NCI-H2029 (cell line): ENCODE results near the gene ZFYVE16.
A peak's percentile ranks its signal among the peaks of the same experiment; 100 is the strongest.
"Not testable (repeated sequence)": the region's sequence is repeated elsewhere in the genome, so short reads cannot be mapped to it uniquely, and the experiment has no call there.

Experiments
- DNase-seq: peaks from one replicate; lab custom pipeline; 2025; lab: John Stamatoyannopoulos, UW

Gene ZFYVE16

GRCh38 chr5:80407735-80408483, at the start of gene ZFYVE16:
Gene ZFYVE16 (plus strand): TSS chr5:80408064. CDS start chr5:80434148, 26,084 bp downstream.
- peak; percentile 97 for DNase-seq

- DNase-seq = no peak
Observed at GRCh38 chr5:80360914-80361444, 46.9 kb upstream of the ZFYVE16 start.

DNA sequence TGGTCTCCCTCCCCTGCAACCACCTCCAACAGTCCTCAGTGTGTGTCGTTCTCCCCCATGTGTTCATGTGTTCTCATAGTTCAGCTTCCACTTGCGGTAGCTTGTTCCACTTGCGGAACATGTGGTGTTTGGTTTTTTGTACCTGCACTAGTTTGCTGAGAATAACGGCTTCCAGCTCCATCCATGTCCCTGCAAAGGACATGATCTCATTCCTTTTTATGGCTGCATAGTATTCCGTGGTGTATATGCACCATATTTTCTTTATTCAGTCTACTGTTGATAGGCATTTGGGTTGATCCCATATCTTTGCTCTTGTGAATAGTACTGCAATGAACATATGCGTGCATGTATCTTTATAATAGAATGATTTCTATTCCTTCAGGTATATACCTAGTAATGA, 43.0 kb upstream of the ZFYVE16 start:
- DNase-seq = no peak

GRCh38 chr5:80368661-80369480, 39.0 kb upstream of the ZFYVE16 start:
- DNase-seq = no peak

DNA sequence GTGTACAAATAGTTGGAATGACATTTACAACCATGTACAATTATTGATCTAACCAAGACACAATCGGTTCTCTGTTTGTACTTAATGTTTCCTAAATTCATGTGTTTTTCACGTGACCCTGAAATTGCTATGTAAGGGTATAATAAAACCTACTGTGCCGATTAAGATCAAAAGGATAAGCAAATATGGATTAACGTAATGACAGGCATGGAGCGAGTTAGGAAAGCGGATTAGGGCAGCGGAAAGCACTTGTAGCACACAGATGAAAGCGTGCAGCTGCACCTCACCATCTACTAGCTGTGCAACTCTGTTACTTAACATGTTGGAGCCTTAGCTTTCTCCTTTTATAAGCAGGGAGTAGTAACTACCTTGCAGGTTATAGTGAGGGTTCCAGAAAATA, 38.3 kb upstream of the ZFYVE16 start:
- DNase-seq = no peak

GRCh38 chr5:80370390-80370789, 37.5 kb upstream of the ZFYVE16 start:
- DNase-seq = no peak

- no peak for DNase-seq
Observed at GRCh38 chr5:80372780-80373179, 35.1 kb upstream of the ZFYVE16 start.

- DNase-seq = no peak
Observed at GRCh38 chr5:80374188-80374587, 33.7 kb upstream of the ZFYVE16 start.

DNA sequence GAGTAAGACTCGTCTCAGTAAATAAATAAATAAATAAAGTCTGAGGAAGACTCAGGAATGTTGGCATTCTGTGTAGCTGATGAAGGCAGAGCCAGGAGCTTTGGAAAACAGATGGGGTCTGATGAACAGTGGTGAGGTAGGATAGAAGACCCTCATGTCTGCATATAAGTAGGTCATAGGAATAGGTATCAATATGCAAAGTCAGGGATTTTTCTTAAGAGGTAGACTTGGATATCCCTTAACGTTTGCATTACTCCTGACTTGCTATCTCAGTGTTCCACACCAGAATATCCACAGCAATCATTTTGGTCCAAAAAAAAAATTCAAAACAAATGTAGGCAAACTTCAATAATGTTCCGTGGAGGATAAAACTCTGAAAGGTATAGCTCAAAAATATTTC, 31.3 kb upstream of the ZFYVE16 start:
- no peak for DNase-seq

DNA sequence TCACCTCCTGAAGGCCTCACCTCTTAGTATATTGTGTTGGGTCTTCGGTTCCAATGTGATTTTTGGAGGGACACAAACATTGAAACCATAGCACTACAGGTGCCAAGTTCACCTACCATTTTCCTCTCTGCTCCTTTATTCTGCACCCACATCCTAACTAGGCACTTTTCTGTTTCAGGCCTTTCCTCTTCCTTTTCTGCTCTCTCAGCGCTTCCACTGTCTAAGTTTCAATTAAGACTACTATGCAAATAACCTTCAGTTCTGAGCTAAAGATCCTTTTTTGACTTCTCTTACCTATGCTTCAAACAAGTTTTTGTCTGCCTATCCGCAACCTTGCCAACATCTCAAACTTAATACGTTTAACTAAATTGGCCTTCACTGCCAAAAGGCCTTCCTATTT, 25.4 kb upstream of the ZFYVE16 start:
- DNase-seq = no peak

DNA sequence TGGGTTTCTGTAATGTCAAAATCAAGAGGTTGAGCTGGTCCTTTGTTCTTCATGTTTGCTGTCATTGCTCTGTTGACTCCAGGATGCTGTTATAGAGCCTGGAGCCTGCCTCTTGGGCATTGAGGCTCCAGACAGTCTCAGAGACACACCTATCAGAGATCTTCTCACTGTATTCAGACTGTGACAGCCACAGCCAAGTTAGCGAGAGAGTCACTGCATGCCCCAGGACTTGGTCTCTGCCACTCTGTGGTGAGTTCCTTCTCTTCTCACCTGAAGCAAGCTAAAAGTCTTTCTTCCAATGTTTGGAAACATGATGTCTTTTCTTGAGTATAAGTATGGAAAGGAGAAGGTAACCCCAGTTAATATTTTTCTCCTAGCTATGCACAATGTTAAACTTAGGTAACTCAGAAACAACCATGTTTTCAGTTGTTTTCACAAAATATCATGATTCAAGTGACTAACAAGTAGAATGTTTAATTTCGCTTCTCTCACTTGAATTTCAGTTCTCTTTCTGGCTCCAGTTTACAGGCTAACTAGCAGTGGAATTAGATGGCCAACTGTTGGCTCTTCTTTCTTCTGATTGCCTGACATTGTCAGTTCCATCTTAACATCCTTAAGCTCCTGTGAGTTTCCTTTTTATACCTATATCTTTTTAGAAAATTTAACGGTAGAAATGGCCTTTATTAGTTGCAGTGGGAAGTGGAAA, 20.6 kb upstream of the ZFYVE16 start:
- DNase-seq = no peak

DNA sequence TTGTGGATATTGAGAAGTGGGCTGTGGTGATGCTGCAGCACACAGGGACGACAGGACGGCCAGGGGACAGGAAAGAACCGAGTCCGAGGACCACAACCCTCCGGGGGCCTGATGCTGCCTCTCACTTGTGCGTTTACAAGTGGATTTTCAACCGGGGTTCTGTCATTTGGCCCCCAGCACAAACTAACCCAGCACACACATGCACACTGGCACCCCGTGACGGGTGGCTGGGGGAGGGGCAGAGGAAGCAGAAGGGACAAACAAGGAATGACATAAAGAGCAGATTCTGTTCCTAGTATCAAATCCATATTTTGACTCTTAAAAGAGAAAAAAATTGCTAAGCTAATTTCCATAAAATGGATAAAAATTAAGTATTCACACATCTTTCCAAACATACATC, 18.3 kb upstream of the ZFYVE16 start:
- no peak for DNase-seq

DNA sequence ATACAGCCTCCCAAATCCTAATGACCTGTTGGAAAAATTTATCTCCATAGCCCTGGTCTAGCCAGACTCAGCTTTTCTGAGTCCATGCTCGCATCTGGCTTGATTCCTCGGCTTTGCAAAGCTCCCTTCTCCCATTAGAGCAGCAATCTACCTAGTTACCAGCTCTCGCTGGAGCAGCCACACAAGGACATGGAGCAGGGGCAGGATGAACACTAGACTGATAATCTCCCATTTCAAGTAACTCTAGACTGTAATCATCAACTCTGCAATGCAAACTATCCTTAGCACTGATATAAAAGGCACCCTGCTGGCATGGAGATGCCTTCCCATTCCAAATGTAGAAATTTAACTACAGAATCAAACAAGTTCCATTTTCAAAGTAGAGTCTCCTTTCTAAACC, 17.5 kb upstream of the ZFYVE16 start:
- not testable (repeated sequence) for DNase-seq

DNA sequence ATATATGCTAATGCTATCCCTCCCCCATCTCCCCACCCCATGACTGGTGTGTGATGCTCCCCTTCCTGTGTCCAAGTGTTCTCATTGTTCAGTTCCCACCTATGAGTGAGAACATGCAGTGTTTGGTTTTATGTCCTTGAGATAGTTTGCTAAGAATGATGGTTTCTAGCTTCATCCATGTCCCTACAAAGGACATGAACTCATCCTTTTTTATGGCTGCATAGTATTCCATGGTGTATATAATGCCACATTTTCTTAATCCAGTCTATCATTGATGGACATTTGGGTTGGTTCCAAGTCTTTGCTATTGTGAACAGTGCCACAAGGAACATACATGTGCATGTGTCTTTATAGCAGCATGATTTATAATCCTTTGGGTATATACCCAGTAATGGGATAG, 16.6 kb upstream of the ZFYVE16 start:
- DNase-seq = not testable (repeated sequence)

DNA sequence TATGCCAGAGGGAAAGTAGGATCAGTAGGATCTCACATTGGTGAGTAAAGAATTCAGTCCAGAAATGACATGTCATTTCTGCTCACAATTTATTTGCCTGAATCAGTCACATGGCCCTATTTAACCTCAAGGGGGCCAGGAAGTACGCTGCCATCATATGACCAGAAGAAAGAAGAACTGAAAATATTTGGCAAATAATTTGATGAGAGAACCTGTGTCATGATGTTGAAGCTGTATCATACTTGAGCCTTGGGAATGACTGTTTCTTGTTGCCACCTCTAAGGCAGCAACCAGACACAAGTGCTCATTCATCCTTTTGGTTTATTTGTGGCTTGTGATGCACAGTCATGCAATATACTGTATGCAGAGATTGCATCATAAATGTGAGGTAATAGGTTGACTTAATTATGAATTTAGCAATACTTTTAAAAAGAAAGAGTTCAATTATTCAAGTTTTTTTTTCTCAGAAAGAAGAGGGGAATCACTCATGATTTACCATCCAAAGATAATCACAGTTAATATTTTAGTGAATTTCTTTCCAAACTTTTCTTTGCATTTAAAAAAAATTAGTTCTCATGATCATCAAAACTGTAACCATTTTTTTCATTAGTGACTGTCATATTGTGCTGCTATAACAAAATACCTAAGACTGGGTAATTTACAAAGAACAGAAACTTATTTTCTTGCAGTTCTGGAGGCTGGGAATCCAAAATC, 8.2 kb upstream of the ZFYVE16 start:
- DNase-seq = no peak

DNA sequence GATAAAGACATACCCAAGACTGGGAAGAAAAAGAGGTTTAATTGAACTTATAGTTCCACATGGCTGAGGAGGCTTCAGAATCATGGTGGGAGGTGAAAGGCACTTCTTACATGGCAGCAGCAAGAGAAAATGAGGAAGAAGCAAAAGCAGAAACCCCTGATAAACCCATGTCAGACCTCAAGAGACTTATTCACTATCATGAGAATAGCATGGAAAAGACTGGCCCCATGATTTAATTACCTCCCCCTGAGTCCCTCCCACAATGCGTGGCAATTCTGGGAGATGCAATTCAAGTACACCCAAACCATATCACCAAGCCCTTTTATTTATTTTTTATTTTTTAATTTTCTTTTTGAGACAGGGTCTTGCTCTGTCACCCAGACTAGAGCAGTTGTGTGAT, 7.5 kb upstream of the ZFYVE16 start:
- not testable (repeated sequence) for DNase-seq

DNA sequence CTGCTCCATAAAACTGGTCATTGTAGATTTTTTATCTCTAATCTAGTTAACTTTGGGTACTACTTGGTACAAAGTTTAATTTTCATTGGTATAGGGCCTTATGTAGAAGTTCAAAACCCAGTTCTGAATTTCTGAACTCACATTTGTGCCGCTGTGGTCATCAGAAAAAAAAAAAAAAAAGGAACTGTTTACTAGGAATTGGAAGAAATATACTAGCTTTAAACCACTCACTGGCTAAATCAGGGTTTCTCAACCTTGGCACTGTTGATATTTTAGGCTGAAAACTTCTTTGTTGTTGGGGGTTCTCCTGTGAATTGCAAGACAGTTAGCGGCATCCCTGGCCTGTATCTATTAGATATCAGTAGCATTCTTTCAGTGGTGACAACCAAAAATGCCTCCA, 4.1 kb upstream of the ZFYVE16 start:
- no peak for DNase-seq

DNA sequence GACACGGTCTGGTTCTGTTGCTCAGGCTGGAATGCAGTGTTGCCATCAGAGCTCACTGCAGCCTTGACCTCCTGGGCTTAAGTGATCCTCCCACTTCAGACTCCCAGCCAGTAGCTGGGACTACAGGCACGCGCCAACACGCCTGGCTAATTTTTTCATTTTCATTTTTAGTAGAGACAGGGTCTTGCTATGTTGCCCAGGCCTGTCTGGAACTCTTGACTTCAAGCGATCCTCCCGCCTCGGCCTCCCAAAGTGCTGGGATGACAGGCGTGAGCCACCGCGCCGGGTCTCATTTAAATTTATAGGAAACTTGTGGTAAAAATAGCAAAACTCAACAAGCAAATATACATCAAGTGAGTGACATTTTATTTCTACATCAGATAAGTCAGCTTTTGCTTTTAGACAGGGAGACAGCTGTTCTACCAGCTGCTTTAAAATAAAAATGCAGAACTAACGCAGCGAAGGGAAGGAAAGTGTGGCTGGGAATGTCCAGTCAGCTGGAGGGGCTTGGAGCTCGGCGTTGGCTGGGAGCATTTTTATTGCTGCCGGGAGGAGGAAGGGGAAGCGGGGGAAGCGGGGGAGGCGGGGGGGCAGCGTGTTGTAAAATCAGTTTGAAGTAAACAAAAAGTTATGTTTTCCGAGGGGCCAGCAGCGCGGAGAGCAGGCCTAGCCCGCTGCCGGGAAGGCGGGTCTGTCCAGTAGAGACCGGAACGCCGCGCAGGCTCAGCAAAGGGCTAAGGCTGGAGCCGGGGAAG, 707 bp upstream of the ZFYVE16 start:
- no peak for DNase-seq

DNA sequence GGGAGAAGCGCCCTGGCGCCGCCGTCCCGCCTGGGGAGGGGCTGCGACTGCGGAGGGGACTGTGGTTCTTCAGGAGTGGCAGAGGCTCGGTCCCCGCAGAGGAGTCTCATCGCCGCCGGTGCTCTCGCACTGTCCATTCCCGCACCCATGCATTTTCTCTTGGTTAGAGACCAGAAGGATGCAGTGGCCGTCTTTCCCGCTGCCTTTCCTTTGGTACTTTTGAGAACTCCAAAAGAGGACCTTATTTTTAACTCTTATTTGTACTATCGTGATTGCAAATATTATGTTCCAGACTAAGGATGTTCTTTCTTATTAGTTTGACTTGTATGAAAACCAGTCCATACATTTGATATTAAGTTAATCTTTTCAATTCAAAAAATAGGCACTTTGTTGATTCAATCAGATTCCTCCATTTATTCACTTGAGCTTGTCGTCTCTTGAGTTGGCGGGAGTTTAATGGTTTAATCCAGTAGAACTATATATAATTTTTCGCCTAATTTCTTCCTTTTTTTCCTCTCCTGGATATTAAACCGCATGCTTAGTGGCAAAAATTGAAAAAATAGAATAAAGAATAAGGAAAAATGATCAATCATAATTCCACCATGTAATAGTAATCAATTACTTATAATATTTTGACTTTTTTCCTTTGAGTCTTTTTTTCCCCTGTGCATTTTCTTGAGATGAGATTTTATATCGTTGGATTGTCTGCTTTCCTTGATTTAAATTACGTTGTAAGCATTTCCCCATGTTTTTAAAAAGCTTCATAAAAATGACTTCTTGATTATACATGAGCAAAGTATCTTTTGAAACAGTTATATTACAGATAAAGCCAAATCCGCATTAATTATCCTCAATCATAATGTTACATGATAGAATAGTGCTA, 861 bp downstream of the ZFYVE16 start:
- DNase-seq = peak; percentile 22

- DNase-seq = no peak
Observed at GRCh38 chr5:80409367-80409966, 1.6 kb downstream of the ZFYVE16 start.
